GM19395 (cell line): ENCODE results near the gene CILP2.
A peak's percentile ranks its signal among the peaks of the same experiment; 100 is the strongest.

Experiments
- ATAC-seq: cut with Tn5 transposase; IDR thresholded peaks from one replicate; pipeline ENCODE4 v1.9.1; 2021; ENCODE audit warnings: mild to moderate bottlenecking, moderate library complexity; ENCODE audit not compliant: unreplicated experiment

CILP2 gene

GRCh38 chr19:19538061-19538784, at the start of gene CILP2:
CILP2 (plus strand) TSS chr19:19538265; CDS start chr19:19538350, 85 bp downstream.
- no peak for ATAC-seq

GRCh38 chr19:19488875-19489690, 49.0 kb upstream of the CILP2 start:
- ATAC-seq, result peak; percentile 67

- no peak for ATAC-seq
Measured at GRCh38 chr19:19489804-19490204, 48.3 kb upstream of the CILP2 start.

- no peak for ATAC-seq
Measured at GRCh38 chr19:19490214-19490968, 47.7 kb upstream of the CILP2 start.

GRCh38 chr19:19491321-19492025, 46.6 kb upstream of the CILP2 start:
- ATAC-seq, result no peak

- ATAC-seq, result no peak
Measured at GRCh38 chr19:19492026-19492610, 45.9 kb upstream of the CILP2 start.

- no peak for ATAC-seq
Measured at GRCh38 chr19:19493841-19494546, 44.1 kb upstream of the CILP2 start.

GRCh38 chr19:19495614-19496603, 42.2 kb upstream of the CILP2 start:
- no peak for ATAC-seq

GRCh38 chr19:19498255-19498991, 39.6 kb upstream of the CILP2 start:
- no peak for ATAC-seq

GRCh38 chr19:19499272-19499995, 38.6 kb upstream of the CILP2 start:
- ATAC-seq, result no peak

- no peak for ATAC-seq
Measured at GRCh38 chr19:19500975-19501644, 37.0 kb upstream of the CILP2 start.

- ATAC-seq, result no peak
Measured at GRCh38 chr19:19501798-19502197, 36.3 kb upstream of the CILP2 start.

GRCh38 chr19:19502281-19502680, 35.8 kb upstream of the CILP2 start:
- no peak for ATAC-seq

GRCh38 chr19:19502808-19503602, 35.1 kb upstream of the CILP2 start:
- no peak for ATAC-seq

- no peak for ATAC-seq
Measured at GRCh38 chr19:19504754-19505668, 33.1 kb upstream of the CILP2 start.
